Sigmoid colon (tissue), 7 donors: ENCODE data around the gene MOV10. TPM values are rescaled to one million over a fixed set of nuclear protein-coding genes. Genes with fewer than 3 reads are reported as not detected.
"Not testable (repeated sequence)": the region's sequence is repeated elsewhere in the genome, so short reads cannot be mapped to it uniquely, and the experiment has no call there.

Source experiments
- DNase-seq: peaks from one replicate; pipeline ENCODE4 v3.0.0-alpha.2; 2019
- H3K27ac ChIP-seq, 4 donors: fragments of 200-600 bp; sonication (generic); one replicate each; pipeline ENCODE4 v1.5.1; 2016 to 2019; ENCODE audit warnings: mild to moderate bottlenecking in 1 of 4
- H3K27me3 ChIP-seq, 3 donors: fragments of 200-600 bp; sonication (generic); one replicate each; pipeline ENCODE4 v1.5.1; 2019; ENCODE audit warnings: mild to moderate bottlenecking in 1 of 3
- H3K36me3 ChIP-seq, 4 donors: fragments of 200-600 bp; sonication (generic); one replicate each; pipeline ENCODE4 v1.5.1; 2016 to 2019
- H3K4me1 ChIP-seq, 4 donors: fragments of 200-600 bp; sonication (generic); one replicate each; pipeline ENCODE4 v1.5.1; 2017 to 2019
- H3K4me3 ChIP-seq, 4 donors: fragments of 200-600 bp; sonication (generic); one replicate each; pipeline ENCODE4 v1.5.1; 2017 to 2019; ENCODE audit warnings: mild to moderate bottlenecking in 2 of 4, moderate library complexity in 1 of 4
- H3K9me3 ChIP-seq, 4 donors: fragments of 200-600 bp in 3 of 4; sonication (generic) in 3 of 4; one replicate each; pipeline versions ENCODE4 v1.5.1 to v1.6.1; 2013 to 2019
- EP300 ChIP-seq, 4 donors: sonication (generic); formaldehyde crosslinking; IDR thresholded peaks; one replicate each; pipeline ENCODE4 v1.6.1; 2017; ENCODE audit warnings: antibody characterized with exemption in 4 of 4
- POLR2A ChIP-seq, 2 donors: fragments of 450-650 bp; IDR thresholded peaks; one replicate each; pipeline ENCODE4 v1.6.1; 2016; ENCODE audit warnings: antibody characterized with exemption in 2 of 2, mild to moderate bottlenecking in 2 of 2, moderate library complexity in 2 of 2
- POLR2AphosphoS5 ChIP-seq, 4 donors: sonication (generic); formaldehyde crosslinking; IDR thresholded peaks; one replicate each; pipeline ENCODE4 v1.6.1; 2017; ENCODE audit warnings: antibody characterized with exemption in 4 of 4
- WGBS, 2 donors: extraction: QIAGEN DNeasy Blood & Tissue Kit; methylation state at CpG; one replicate each; pipeline ENCODE4 v1.1.7; 2013; 5-methylcytosine and 5-hydroxymethylcytosine counted together
- intact Hi-C: fragments of 100-400 bp; cut with DNase I; formaldehyde crosslinking; loops from one replicate; pipeline ENCODE4 v1.15.1; 2023
- polyA plus RNA-seq, 3 donors: library from polyadenylated mRNA; stranded (reverse); fragments of 200-250 nt; gene quantifications; one replicate each; pipeline ENCODE4 v1.2.3, GENCODE V29; 2013
- total RNA-seq, 4 donors: library from RNA; depleted of rRNA; stranded (reverse); fragments of >200 nt; gene quantifications; one replicate each; pipeline ENCODE4 v1.1.0, GENCODE V29; 2016
- TF ChIP-seq, protein P1 (sequence below), 4 experiments: fragments of 450-650 bp in 3 of 4; fragments of 200-600 bp in 1 of 4; IDR thresholded peaks; one replicate each; pipeline ENCODE4 v1.5.1; 2016 to 2019; ENCODE audit warnings: antibody characterized with exemption in 4 of 4, mild to moderate bottlenecking in 3 of 4, moderate library complexity in 2 of 4
- donor health status: healthy with polysubstance abuse.
- donor health status: Bipolar disorder and iron deficiency.
- donor health status: healthy.

The MOV10 gene
- total and polyA plus RNA-seq, 7 donors: 16.5 to 60.1 (median 28.8) TPM

DNA sequence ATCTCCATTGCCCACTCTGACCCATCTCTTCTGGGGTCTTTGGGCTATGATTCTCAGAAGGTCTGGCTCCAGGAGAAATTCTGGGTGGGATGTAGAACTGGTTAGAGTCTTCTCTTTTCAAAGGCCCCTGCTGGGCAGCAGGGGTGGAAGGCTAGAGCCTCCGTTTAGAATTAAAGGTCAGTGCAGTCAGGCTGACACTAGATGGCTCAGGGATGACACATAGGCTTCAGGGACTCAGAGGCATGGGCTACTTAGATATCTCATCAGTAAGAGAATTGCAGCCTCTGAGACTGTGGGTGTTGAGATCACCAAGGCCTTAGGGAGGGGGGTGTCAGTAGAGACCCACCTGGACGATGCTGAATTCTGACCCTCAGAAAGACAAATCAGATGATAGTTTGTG lies 53.3 kb downstream of the MOV10 start:
- Histone ChIP-seq H3K4me1 (peaks cover 0 to 5% (median 5%) of the 10 kb centered on the region in 4 donors), H3K36me3 (no peaks in the 10 kb centered on the region), H3K27me3 (no peaks in the 10 kb centered on the region), H3K9me3 (no peaks in the 10 kb centered on the region), H3K27ac (no peak overlapping the region), H3K4me3 (no peak overlapping the region)
- TF ChIP-seq, protein P1, sequence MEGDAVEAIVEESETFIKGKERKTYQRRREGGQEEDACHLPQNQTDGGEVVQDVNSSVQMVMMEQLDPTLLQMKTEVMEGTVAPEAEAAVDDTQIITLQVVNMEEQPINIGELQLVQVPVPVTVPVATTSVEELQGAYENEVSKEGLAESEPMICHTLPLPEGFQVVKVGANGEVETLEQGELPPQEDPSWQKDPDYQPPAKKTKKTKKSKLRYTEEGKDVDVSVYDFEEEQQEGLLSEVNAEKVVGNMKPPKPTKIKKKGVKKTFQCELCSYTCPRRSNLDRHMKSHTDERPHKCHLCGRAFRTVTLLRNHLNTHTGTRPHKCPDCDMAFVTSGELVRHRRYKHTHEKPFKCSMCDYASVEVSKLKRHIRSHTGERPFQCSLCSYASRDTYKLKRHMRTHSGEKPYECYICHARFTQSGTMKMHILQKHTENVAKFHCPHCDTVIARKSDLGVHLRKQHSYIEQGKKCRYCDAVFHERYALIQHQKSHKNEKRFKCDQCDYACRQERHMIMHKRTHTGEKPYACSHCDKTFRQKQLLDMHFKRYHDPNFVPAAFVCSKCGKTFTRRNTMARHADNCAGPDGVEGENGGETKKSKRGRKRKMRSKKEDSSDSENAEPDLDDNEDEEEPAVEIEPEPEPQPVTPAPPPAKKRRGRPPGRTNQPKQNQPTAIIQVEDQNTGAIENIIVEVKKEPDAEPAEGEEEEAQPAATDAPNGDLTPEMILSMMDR (IDR thresholded peaks at IDR 0.05): no peak
- TF ChIP-seq POLR2AphosphoS5 (IDR thresholded peaks at IDR 0.05) (no peak), POLR2A (IDR thresholded peaks at IDR 0.05) (no peak), EP300 (IDR thresholded peaks at IDR 0.05) (no peak)
- intact Hi-C loops: no loop called here
- WGBS, 2 donors: 74 to 79% methylated on average over 2 of the region's 2 CpGs
- no peak for DNase-seq

GRCh38 chr1:112728306-112728971 lies 54.0 kb downstream of the MOV10 start:
- DNase-seq, intact Hi-C loops: not testable (repeated sequence)

GRCh38 chr1:112729011-112729410 lies 54.6 kb downstream of the MOV10 start:
- H3K27ac ChIP-seq, H3K27me3 ChIP-seq, DNase-seq, H3K36me3 ChIP-seq, H3K4me3 ChIP-seq, H3K4me1 ChIP-seq, intact Hi-C loops, H3K9me3 ChIP-seq: not testable (repeated sequence)
- 75 to 83% methylated on average over 3 of the region's 3 CpGs for WGBS, 2 donors

More at GRCh38 chr1:112728306-112728971, 54.0 kb downstream of the MOV10 start:
- H3K4me3 ChIP-seq, H3K9me3 ChIP-seq, H3K4me1 ChIP-seq, H3K36me3 ChIP-seq, H3K27me3 ChIP-seq, H3K27ac ChIP-seq: not testable (repeated sequence)
- 93% methylated on average over 33 of the region's 33 CpGs for WGBS, 2 donors

DNA sequence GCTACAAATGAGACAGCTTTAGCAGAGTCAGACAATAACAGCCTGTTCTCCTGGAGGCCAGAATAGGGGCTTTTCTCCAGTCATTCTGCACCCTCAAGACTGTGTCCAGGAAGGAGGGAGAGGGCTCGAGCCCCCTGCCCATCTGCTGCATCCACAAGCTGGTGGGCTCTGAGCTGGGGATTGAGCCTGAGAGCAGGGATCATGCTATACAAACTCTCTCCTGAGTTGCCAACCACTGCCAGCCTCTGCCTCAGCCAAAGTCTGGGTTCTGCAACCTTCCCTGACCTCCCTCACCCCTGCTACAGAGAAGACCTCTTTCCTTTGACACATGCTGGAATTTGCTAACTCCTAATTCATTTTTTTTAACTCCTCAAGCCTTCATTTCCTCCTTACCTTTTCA lies 55.5 kb downstream of the MOV10 start:
- no peaks in the 10 kb centered on the region for H3K36me3 ChIP-seq
- no peak for DNase-seq
- 67 to 77% methylated on average over 1 of the region's 1 CpG for WGBS, 2 donors
- TF ChIP-seq EP300 (IDR thresholded peaks at IDR 0.05) (no peak), POLR2A (IDR thresholded peaks at IDR 0.05) (no peak), POLR2AphosphoS5 (IDR thresholded peaks at IDR 0.05) (no peak)
- TF ChIP-seq, protein P1 (IDR thresholded peaks at IDR 0.05): no peak
- H3K27me3 ChIP-seq: no peaks in the 10 kb centered on the region
- no peaks in the 10 kb centered on the region for H3K4me1 ChIP-seq
- no peak overlapping the region for H3K27ac ChIP-seq
- intact Hi-C loops: loop anchor here (5.0 kb wide), 1 partner anchor 72 kb away; no protein-coding TSS in a partner anchor
- H3K9me3 ChIP-seq: no peaks in the 10 kb centered on the region
- no peak overlapping the region for H3K4me3 ChIP-seq

GRCh38 chr1:112731451-112731850 lies 57.0 kb downstream of the MOV10 start:
- Histone ChIP-seq H3K4me1 (no peaks in the 10 kb centered on the region), H3K9me3 (no peaks in the 10 kb centered on the region), H3K27me3 (no peaks in the 10 kb centered on the region), H3K27ac (no peak overlapping the region), H3K36me3 (no peaks in the 10 kb centered on the region), H3K4me3 (no peak overlapping the region)
- TF ChIP-seq, protein P1 (IDR thresholded peaks at IDR 0.05): no peak
- TF ChIP-seq EP300 (IDR thresholded peaks at IDR 0.05) (no peak), POLR2AphosphoS5 (IDR thresholded peaks at IDR 0.05) (no peak), POLR2A (IDR thresholded peaks at IDR 0.05) (no peak)
- 95 to 96% methylated on average over 1 of the region's 1 CpG for WGBS, 2 donors
- no peak for DNase-seq
- intact Hi-C loops: loop anchor here (5.0 kb wide), 1 partner anchor 71 kb away; no protein-coding TSS in a partner anchor

GRCh38 chr1:112735752-112736151 lies 61.3 kb downstream of the MOV10 start:
- Histone ChIP-seq H3K27me3 (no peaks in the 10 kb centered on the region), H3K9me3 (no peaks in the 10 kb centered on the region), H3K4me3 (no peak overlapping the region), H3K36me3 (no peaks in the 10 kb centered on the region), H3K27ac (no peak overlapping the region), H3K4me1 (no peaks in the 10 kb centered on the region)
- intact Hi-C loops: no loop called here
- no peak for DNase-seq
- WGBS, 2 donors: 96 to 97% methylated on average over 1 of the region's 1 CpG
- no peak for TF ChIP-seq POLR2AphosphoS5 (IDR thresholded peaks at IDR 0.05)
- TF ChIP-seq EP300 (IDR thresholded peaks at IDR 0.05): no peak
- no peak for TF ChIP-seq POLR2A (IDR thresholded peaks at IDR 0.05)
- TF ChIP-seq, protein P1 (IDR thresholded peaks at IDR 0.05): no peak
